Parathyroid adenoma (tissue), 2 donors: ENCODE data around the gene ATP2B1.

Experiments used
- H2AFZ ChIP-seq: fragments of 300-600 bp; sonication (generic); one replicate; pipeline ENCODE4 v1.7.0; 2017; ENCODE audit warnings: antibody characterized with exemption, mild to moderate bottlenecking
- H3K27ac ChIP-seq: fragments of 300-600 bp; sonication (generic); one replicate; pipeline ENCODE4 v1.7.0; 2017
- H3K27me3 ChIP-seq: fragments of 300-600 bp; sonication (generic); one replicate; pipeline ENCODE4 v1.7.0; 2017; ENCODE audit warnings: low read length; ENCODE audit not compliant: control insufficient read depth, insufficient read depth
- H3K36me3 ChIP-seq: fragments of 300-600 bp; sonication (generic); one replicate; pipeline ENCODE4 v1.7.0; 2017; ENCODE audit warnings: low read length; ENCODE audit not compliant: control insufficient read depth, insufficient read depth
- H3K4me1 ChIP-seq: fragments of 300-600 bp; sonication (generic); one replicate; pipeline ENCODE4 v1.7.0; 2017; ENCODE audit warnings: control low read depth
- H3K4me2 ChIP-seq: fragments of 300-600 bp; sonication (generic); one replicate; pipeline ENCODE4 v1.7.0; 2017; ENCODE audit warnings: low read length
- H3K4me3 ChIP-seq: fragments of 300-600 bp; sonication (generic); one replicate; pipeline ENCODE4 v1.7.0; 2017; ENCODE audit warnings: low read depth, low read length
- H3K79me2 ChIP-seq: fragments of 300-600 bp; sonication (generic); one replicate; pipeline ENCODE4 v1.7.0; 2017; ENCODE audit warnings: control low read depth
- H3K9ac ChIP-seq: fragments of 300-600 bp; sonication (generic); one replicate; pipeline ENCODE4 v1.7.0; 2017; ENCODE audit warnings: mild to moderate bottlenecking
- H3K9me3 ChIP-seq: fragments of 300-600 bp; sonication (generic); one replicate; pipeline ENCODE4 v1.7.0; 2017; ENCODE audit warnings: low read length; ENCODE audit not compliant: control insufficient read depth
- CTCF ChIP-seq: fragments of 300-600 bp; sonication (generic); IDR thresholded peaks from one replicate; pipeline ENCODE4 v1.7.0; 2017; ENCODE audit warnings: antibody characterized with exemption, mild to moderate bottlenecking
- donor health status: primary hyperparathyroidism.

The ATP2B1 gene

DNA sequence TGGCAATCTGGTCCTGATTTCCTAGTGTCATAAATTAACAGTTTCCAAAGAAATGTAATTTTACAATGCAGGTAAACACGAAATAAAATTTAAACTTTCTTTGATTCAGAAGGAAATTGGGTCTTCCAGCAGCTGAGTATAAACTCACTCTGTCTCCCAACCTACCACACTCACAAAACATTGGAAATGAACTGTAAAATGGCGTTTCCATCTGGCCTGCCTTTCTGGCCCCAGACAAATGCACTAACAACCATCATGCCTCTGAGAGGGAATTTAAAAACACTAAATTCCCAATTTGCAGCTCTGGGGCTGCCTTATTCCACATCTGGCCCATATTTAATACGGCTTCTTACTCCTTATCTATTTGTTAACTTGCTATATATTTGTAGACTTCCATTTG, 19.3 kb downstream of the ATP2B1 start:
- Histone ChIP-seq H3K4me1 (peaks cover 10% of the 10 kb centered on the region), H3K9ac (no peak overlapping the region), H3K36me3 (no peaks in the 10 kb centered on the region), H3K4me2 (no peak overlapping the region), H3K27ac (no peak overlapping the region), H3K79me2 (peaks cover 27% of the 10 kb centered on the region), H2AFZ (no peak overlapping the region), H3K4me3 (no peak overlapping the region), H3K9me3 (no peaks in the 10 kb centered on the region), H3K27me3 (no peaks in the 10 kb centered on the region)
- TF ChIP-seq CTCF: no peak

DNA sequence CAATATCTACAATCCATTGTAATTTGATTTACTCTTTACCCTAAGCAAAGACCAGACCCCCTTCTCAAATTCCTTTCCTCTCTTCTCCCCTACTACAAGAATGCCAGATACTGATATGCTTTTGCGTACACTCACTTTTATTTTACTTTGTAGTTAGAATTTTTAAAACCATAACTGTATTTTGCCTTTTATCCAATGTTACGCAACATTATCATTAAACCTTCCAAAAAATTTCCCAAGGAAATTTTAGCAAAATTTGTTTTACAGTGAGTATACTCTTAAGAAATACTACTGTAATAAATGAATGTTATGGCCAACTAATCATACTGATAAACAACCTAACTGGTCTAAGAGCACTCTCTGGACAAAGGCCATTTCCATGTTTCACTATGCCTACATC, 22.3 kb downstream of the ATP2B1 start:
- Histone ChIP-seq H2AFZ (no peak overlapping the region), H3K4me2 (no peak overlapping the region), H3K36me3 (no peaks in the 10 kb centered on the region), H3K4me1 (no peaks in the 10 kb centered on the region), H3K4me3 (no peak overlapping the region), H3K27ac (no peak overlapping the region), H3K79me2 (peaks cover 39% of the 10 kb centered on the region), H3K9ac (no peak overlapping the region), H3K27me3 (no peaks in the 10 kb centered on the region), H3K9me3 (no peaks in the 10 kb centered on the region)
- TF ChIP-seq CTCF: no peak

- Histone ChIP-seq H3K9me3 (no peaks in the 10 kb centered on the region), H3K4me1 (no peaks in the 10 kb centered on the region)
Measured at GRCh38 chr12:89685363-89685972, 23.2 kb downstream of the ATP2B1 start.

DNA sequence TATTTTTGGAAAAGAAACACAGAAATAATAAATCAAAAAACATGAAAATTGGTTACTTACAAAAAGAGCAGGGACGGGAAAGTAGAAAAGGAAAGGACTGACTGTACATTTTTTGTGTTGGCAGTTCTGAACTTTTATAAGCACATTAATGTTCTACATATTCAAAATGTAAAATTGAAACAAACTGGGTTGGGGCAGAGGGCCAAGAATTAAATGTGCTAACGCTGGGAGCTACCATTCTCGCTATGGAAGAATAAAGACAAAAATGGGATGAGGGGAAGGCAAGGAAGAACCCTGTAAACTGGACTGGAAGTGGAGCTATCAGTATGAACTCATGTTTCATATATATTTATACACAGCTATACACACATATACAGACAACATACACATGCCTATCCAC, 24.5 kb downstream of the ATP2B1 start:
- no peak overlapping the region for H3K9ac ChIP-seq
- H3K27ac ChIP-seq: no peak overlapping the region
- no peaks in the 10 kb centered on the region for H3K4me1 ChIP-seq
- H3K9me3 ChIP-seq: no peaks in the 10 kb centered on the region
- no peak overlapping the region for H3K4me2 ChIP-seq
- H3K27me3 ChIP-seq: no peaks in the 10 kb centered on the region
- H3K4me3 ChIP-seq: no peak overlapping the region
- no peaks in the 10 kb centered on the region for H3K36me3 ChIP-seq
- peaks cover 46% of the 10 kb centered on the region for H3K79me2 ChIP-seq
- no peak for TF ChIP-seq CTCF
- H2AFZ ChIP-seq: no peak overlapping the region

More at GRCh38 chr12:89685363-89685972, 23.2 kb downstream of the ATP2B1 start:
- no peak overlapping the region for H3K9ac ChIP-seq
- TF ChIP-seq CTCF: no peak
- no peaks in the 10 kb centered on the region for H3K27me3 ChIP-seq
- H3K4me2 ChIP-seq: no peak overlapping the region
- H3K27ac ChIP-seq: no peak overlapping the region
- no peak overlapping the region for H2AFZ ChIP-seq
- H3K36me3 ChIP-seq: no peaks in the 10 kb centered on the region
- H3K79me2 ChIP-seq: peaks cover 39% of the 10 kb centered on the region
- H3K4me3 ChIP-seq: no peak overlapping the region

- H3K27ac ChIP-seq: no peak overlapping the region
- no peak overlapping the region for H3K4me2 ChIP-seq
- H2AFZ ChIP-seq: no peak overlapping the region
- peaks cover 44% of the 10 kb centered on the region for H3K79me2 ChIP-seq
- H3K9ac ChIP-seq: no peak overlapping the region
- no peaks in the 10 kb centered on the region for H3K36me3 ChIP-seq
- H3K4me3 ChIP-seq: no peak overlapping the region
- H3K9me3 ChIP-seq: no peaks in the 10 kb centered on the region
- no peak for TF ChIP-seq CTCF
- no peaks in the 10 kb centered on the region for H3K27me3 ChIP-seq
- H3K4me1 ChIP-seq: no peaks in the 10 kb centered on the region
Measured at GRCh38 chr12:89682284-89682683, 26.4 kb downstream of the ATP2B1 start.
